OCI-LY7 (cell line): ENCODE results near the gene MRPS26.

Source experiments
- CTCF ChIP-seq: fragments of 200-600 bp; sonication (generic); conservative IDR thresholded peaks from 2 replicates; pipeline ENCODE4 v1.5.1; 2014; ENCODE audit warnings: mild to moderate bottlenecking, antibody characterized with exemption, low read length, moderate library complexity, mixed read lengths
- EZH2phosphoT487 ChIP-seq: fragments of 200-600 bp; sonication (generic); IDR thresholded peaks from 2 replicates; pipeline ENCODE4 v1.6.1; 2018; ENCODE audit warnings: low read depth, borderline replicate concordance, mild to moderate bottlenecking, mixed run types, antibody characterized with exemption, low read length, moderate library complexity, mixed read lengths

- TF ChIP-seq EZH2phosphoT487 (no peak), CTCF (no peak)
Measured at GRCh38 chr20:3067139-3068014, 21.5 kb downstream of the MRPS26 start.
